HepG2 (cell line): ENCODE results near the gene KRT16. TPM values are rescaled to one million over a fixed set of nuclear protein-coding genes. Genes with fewer than 3 reads are reported as not detected.
A peak's percentile ranks its signal among the peaks of the same experiment; 100 is the strongest.

Experiments used
- CENPT ChIP-seq: sonication (generic); formaldehyde crosslinking; IDR thresholded peaks from 2 replicates; pipeline ENCODE4 v1.8.0; 2022; ENCODE audit warnings: low read depth, mild to moderate bottlenecking, moderate library complexity, missing genetic modification reagents
- ELF3 ChIP-seq: IDR thresholded peaks from 2 replicates; pipeline ENCODE4 v1.6.1; 2016; ENCODE audit warnings: missing genetic modification reagents, missing compliant biosample characterization
- NCOR1 ChIP-seq: fragments of 200-600 bp; sonication (generic); IDR thresholded peaks from 2 replicates; pipeline ENCODE4 v1.7.0; 2017; ENCODE audit warnings: antibody characterized with exemption, low read length, borderline replicate concordance
- RBAK ChIP-seq: sonication (generic); formaldehyde crosslinking; IDR thresholded peaks from 2 replicates; pipeline ENCODE4 v1.5.1; 2020; ENCODE audit warnings: mild to moderate bottlenecking, missing genetic modification reagents
- RCOR2 ChIP-seq: IDR thresholded peaks from 2 replicates; pipeline ENCODE4 v1.6.1; 2016; ENCODE audit warnings: missing biosample characterization, missing genetic modification reagents
- SNAPC2 ChIP-seq: sonication (generic); formaldehyde crosslinking; IDR thresholded peaks from 2 replicates; pipeline ENCODE4 v1.8.1; 2022; ENCODE audit warnings: mild to moderate bottlenecking, missing genetic modification reagents
- SRF ChIP-seq: IDR thresholded peaks from 2 replicates; pipeline ENCODE4 v1.6.1; 2011; ENCODE audit warnings: mild to moderate bottlenecking, low read depth, low read length, moderate library complexity
- WIZ ChIP-seq: sonication (generic); formaldehyde crosslinking; IDR thresholded peaks from 2 replicates; pipeline ENCODE4 v1.5.1; 2020; ENCODE audit warnings: mild to moderate bottlenecking, missing genetic modification reagents
- YEATS2 ChIP-seq: sonication (generic); formaldehyde crosslinking; IDR thresholded peaks from 2 replicates; pipeline ENCODE4 v1.4.0; 2020; ENCODE audit warnings: missing genetic modification reagents, borderline replicate concordance
- ZC3H4 ChIP-seq: sonication (generic); formaldehyde crosslinking; IDR thresholded peaks from 2 replicates; pipeline ENCODE4 v1.4.0; 2020; ENCODE audit warnings: missing genetic modification reagents, borderline replicate concordance
- ZNF205 ChIP-seq: IDR thresholded peaks from 2 replicates; pipeline ENCODE4 v1.6.1; 2018; ENCODE audit warnings: missing biosample characterization, missing genetic modification reagents
- ZNF558 ChIP-seq: sonication (generic); formaldehyde crosslinking; IDR thresholded peaks from 2 replicates; pipeline ENCODE4 v1.9.0; 2022; ENCODE audit warnings: mild to moderate bottlenecking, missing genetic modification reagents, borderline replicate concordance
- ZNF768 ChIP-seq: sonication (generic); formaldehyde crosslinking; IDR thresholded peaks from 2 replicates; pipeline ENCODE4 v1.4.0; 2020; ENCODE audit warnings: missing genetic modification reagents
- ZNF841 ChIP-seq: sonication (generic); formaldehyde crosslinking; IDR thresholded peaks from 2 replicates; pipeline ENCODE4 v1.8.1; 2023; ENCODE audit warnings: missing genetic modification reagents, borderline replicate concordance
- polyA plus RNA-seq, 8 experiments: library from polyadenylated mRNA; depleted of rRNA in 3 of 8; stranded (reverse) in 7 of 8; unstranded in 1 of 8; fragments of >200 nt; fragmentation: Illumina TruSeq in 4 of 8; extraction: Trizol in 4 of 8; gene quantifications; 2 replicates each; pipeline versions ENCODE4 v1.2.1 to v1.2.3, GENCODE V29; 2011 to 2016; ENCODE audit warnings: low read depth in 4 of 8, missing spikeins in 1 of 8, mixed read lengths in 1 of 8; ENCODE audit not compliant: insufficient read depth in 1 of 8
- total RNA-seq, 5 experiments: library from RNA; depleted of rRNA; stranded (reverse); fragments of >200 nt; fragmentation: Illumina TruSeq; extraction: Trizol; gene quantifications; 2 replicates each; pipeline ENCODE4 v1.2.3, GENCODE V29; 2016; ENCODE audit warnings: low read depth in 1 of 5
- TF ChIP-seq, protein P1 (sequence below), 2 experiments: IDR thresholded peaks; 2 replicates each; pipeline ENCODE4 v1.6.1; 2011 to 2012; ENCODE audit warnings: low read length in 2 of 2, borderline replicate concordance in 1 of 2, low read depth in 1 of 2, mild to moderate bottlenecking in 1 of 2, moderate library complexity in 1 of 2
- TF ChIP-seq, protein P2 (sequence below): sonication (generic); formaldehyde crosslinking; IDR thresholded peaks from 2 replicates; pipeline ENCODE4 v1.5.0; 2020; ENCODE audit warnings: mild to moderate bottlenecking, missing genetic modification reagents
- TF ChIP-seq, protein P3 (sequence below): IDR thresholded peaks from 2 replicates; pipeline ENCODE4 v1.6.1; 2012; ENCODE audit warnings: inconsistent platforms
- TF ChIP-seq, protein P4 (sequence below): sonication (generic); formaldehyde crosslinking; IDR thresholded peaks from 2 replicates; pipeline ENCODE4 v1.8.0; 2022; ENCODE audit warnings: missing genetic modification reagents, mild to moderate bottlenecking, borderline replicate concordance
- TF ChIP-seq, protein P5 (sequence below): sonication (generic); formaldehyde crosslinking; IDR thresholded peaks from 2 replicates; pipeline ENCODE4 v1.5.1; 2020; ENCODE audit warnings: missing genetic modification reagents, mild to moderate bottlenecking, borderline replicate concordance
- TF ChIP-seq, protein P6 (sequence below): sonication (generic); formaldehyde crosslinking; IDR thresholded peaks from 2 replicates; pipeline ENCODE4 v1.4.0; 2020; ENCODE audit warnings: missing genetic modification reagents

The KRT16 gene
- total and polyA plus RNA-seq, 2 of the 13 experiments (the other 11 are each of a cell fraction or from before 2014, with no cell fraction given), result not detected

DNA sequence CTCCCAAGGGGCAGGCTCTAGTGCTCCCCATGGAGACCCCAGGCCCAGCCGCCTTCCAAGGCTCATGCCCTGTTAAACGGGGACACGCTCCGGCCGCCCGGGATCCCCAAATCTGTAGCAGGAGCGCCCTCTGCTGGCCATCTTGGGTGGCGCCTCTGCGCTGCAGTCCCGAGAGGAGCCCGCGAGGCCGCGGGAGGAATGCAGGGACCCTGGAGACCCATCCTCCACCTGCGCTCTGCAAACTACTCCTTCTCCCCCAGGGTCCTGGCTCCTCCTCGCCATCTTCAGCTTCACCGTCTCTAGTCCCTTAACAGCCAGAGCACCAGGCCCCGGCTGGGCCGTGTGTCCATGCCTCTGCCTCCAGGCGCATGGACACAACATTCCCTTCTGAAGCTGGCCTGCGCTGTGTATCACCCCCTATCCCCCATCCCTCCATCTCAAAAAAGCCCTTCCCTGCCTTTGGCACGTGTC, 35.4 kb upstream of the KRT16 start (continued):
- TF ChIP-seq, protein P1, sequence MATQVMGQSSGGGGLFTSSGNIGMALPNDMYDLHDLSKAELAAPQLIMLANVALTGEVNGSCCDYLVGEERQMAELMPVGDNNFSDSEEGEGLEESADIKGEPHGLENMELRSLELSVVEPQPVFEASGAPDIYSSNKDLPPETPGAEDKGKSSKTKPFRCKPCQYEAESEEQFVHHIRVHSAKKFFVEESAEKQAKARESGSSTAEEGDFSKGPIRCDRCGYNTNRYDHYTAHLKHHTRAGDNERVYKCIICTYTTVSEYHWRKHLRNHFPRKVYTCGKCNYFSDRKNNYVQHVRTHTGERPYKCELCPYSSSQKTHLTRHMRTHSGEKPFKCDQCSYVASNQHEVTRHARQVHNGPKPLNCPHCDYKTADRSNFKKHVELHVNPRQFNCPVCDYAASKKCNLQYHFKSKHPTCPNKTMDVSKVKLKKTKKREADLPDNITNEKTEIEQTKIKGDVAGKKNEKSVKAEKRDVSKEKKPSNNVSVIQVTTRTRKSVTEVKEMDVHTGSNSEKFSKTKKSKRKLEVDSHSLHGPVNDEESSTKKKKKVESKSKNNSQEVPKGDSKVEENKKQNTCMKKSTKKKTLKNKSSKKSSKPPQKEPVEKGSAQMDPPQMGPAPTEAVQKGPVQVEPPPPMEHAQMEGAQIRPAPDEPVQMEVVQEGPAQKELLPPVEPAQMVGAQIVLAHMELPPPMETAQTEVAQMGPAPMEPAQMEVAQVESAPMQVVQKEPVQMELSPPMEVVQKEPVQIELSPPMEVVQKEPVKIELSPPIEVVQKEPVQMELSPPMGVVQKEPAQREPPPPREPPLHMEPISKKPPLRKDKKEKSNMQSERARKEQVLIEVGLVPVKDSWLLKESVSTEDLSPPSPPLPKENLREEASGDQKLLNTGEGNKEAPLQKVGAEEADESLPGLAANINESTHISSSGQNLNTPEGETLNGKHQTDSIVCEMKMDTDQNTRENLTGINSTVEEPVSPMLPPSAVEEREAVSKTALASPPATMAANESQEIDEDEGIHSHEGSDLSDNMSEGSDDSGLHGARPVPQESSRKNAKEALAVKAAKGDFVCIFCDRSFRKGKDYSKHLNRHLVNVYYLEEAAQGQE (IDR thresholded peaks at IDR 0.05; ENCODE audit: borderline replicate concordance in 1 of 2, low read depth in 1 of 2, low read length in 2 of 2), result no peak
- TF ChIP-seq NCOR1 (no peak), ZC3H4 (CRISPR knock-in tag) (no peak), YEATS2 (CRISPR knock-in tag) (no peak), WIZ (CRISPR knock-in tag) (0 out of 2 replicates have a peak, but pooled peaks have one; percentile 77), RCOR2 (CRISPR knock-in tag) (no peak), ZNF558 (CRISPR knock-in tag) (no peak), ZNF768 (CRISPR knock-in tag) (0 out of 2 replicates have a peak, but pooled peaks have one; percentile 20), ZNF841 (CRISPR knock-in tag) (no peak), ZNF205 (CRISPR knock-in tag) (peak; percentile 35; the same call in 1 of the 2 replicates), RBAK (CRISPR knock-in tag) (no peak), ELF3 (CRISPR knock-in tag) (peak; percentile 33; the same call in 1 of the 2 replicates), SNAPC2 (CRISPR knock-in tag) (no peak), CENPT (CRISPR knock-in tag) (no peak), SRF (no peak)
- TF ChIP-seq, protein P2, sequence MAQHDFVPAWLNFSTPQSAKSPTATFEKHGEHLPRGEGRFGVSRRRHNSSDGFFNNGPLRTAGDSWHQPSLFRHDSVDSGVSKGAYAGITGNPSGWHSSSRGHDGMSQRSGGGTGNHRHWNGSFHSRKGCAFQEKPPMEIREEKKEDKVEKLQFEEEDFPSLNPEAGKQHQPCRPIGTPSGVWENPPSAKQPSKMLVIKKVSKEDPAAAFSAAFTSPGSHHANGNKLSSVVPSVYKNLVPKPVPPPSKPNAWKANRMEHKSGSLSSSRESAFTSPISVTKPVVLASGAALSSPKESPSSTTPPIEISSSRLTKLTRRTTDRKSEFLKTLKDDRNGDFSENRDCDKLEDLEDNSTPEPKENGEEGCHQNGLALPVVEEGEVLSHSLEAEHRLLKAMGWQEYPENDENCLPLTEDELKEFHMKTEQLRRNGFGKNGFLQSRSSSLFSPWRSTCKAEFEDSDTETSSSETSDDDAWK (CRISPR knock-in tag), result no peak
- TF ChIP-seq, protein P3, sequence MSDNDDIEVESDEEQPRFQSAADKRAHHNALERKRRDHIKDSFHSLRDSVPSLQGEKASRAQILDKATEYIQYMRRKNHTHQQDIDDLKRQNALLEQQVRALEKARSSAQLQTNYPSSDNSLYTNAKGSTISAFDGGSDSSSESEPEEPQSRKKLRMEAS, result no peak
- TF ChIP-seq, protein P4, sequence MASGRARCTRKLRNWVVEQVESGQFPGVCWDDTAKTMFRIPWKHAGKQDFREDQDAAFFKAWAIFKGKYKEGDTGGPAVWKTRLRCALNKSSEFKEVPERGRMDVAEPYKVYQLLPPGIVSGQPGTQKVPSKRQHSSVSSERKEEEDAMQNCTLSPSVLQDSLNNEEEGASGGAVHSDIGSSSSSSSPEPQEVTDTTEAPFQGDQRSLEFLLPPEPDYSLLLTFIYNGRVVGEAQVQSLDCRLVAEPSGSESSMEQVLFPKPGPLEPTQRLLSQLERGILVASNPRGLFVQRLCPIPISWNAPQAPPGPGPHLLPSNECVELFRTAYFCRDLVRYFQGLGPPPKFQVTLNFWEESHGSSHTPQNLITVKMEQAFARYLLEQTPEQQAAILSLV (CRISPR knock-in tag), result peak; percentile 27; the same call in 1 of the 2 replicates
- TF ChIP-seq, protein P5, sequence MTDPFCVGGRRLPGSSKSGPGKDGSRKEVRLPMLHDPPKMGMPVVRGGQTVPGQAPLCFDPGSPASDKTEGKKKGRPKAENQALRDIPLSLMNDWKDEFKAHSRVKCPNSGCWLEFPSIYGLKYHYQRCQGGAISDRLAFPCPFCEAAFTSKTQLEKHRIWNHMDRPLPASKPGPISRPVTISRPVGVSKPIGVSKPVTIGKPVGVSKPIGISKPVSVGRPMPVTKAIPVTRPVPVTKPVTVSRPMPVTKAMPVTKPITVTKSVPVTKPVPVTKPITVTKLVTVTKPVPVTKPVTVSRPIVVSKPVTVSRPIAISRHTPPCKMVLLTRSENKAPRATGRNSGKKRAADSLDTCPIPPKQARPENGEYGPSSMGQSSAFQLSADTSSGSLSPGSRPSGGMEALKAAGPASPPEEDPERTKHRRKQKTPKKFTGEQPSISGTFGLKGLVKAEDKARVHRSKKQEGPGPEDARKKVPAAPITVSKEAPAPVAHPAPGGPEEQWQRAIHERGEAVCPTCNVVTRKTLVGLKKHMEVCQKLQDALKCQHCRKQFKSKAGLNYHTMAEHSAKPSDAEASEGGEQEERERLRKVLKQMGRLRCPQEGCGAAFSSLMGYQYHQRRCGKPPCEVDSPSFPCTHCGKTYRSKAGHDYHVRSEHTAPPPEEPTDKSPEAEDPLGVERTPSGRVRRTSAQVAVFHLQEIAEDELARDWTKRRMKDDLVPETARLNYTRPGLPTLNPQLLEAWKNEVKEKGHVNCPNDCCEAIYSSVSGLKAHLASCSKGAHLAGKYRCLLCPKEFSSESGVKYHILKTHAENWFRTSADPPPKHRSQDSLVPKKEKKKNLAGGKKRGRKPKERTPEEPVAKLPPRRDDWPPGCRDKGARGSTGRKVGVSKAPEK, result no peak; the same call in 1 of the 2 replicates
- TF ChIP-seq, protein P6, sequence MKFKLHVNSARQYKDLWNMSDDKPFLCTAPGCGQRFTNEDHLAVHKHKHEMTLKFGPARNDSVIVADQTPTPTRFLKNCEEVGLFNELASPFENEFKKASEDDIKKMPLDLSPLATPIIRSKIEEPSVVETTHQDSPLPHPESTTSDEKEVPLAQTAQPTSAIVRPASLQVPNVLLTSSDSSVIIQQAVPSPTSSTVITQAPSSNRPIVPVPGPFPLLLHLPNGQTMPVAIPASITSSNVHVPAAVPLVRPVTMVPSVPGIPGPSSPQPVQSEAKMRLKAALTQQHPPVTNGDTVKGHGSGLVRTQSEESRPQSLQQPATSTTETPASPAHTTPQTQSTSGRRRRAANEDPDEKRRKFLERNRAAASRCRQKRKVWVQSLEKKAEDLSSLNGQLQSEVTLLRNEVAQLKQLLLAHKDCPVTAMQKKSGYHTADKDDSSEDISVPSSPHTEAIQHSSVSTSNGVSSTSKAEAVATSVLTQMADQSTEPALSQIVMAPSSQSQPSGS (CRISPR knock-in tag), result peak; percentile 54; the same call in 1 of the 2 replicates
